Ectodermal cell (in vitro differentiated cells): ENCODE measurements around the gene ANKFY1.

Experiments
- H3K27ac ChIP-seq: 2 replicates; pipeline ENCODE4 v1.7.0; 2013; ENCODE audit warnings: mild to moderate bottlenecking, low read depth, low read length; ENCODE audit not compliant: insufficient read depth, poor library complexity, severe bottlenecking
- H3K27me3 ChIP-seq: 2 replicates; pipeline ENCODE4 v1.7.0; 2013; ENCODE audit warnings: mild to moderate bottlenecking, low read length; ENCODE audit not compliant: insufficient read depth, control insufficient read depth, poor library complexity, severe bottlenecking
- H3K36me3 ChIP-seq: one replicate; pipeline ENCODE4 v1.7.0; 2013; ENCODE audit warnings: low read length; ENCODE audit not compliant: control insufficient read depth, insufficient read depth
- H3K4me1 ChIP-seq: one replicate; pipeline ENCODE4 v1.7.0; 2013; ENCODE audit warnings: low read length; ENCODE audit not compliant: control insufficient read depth, insufficient read depth
- H3K4me3 ChIP-seq: 2 replicates; pipeline ENCODE4 v1.7.0; 2013; ENCODE audit warnings: low read depth, low read length, control low read depth; ENCODE audit not compliant: insufficient read depth
- H3K9me3 ChIP-seq: 2 replicates; pipeline ENCODE4 v1.7.0; 2013; ENCODE audit warnings: mild to moderate bottlenecking, low read length, moderate library complexity; ENCODE audit not compliant: control insufficient read depth
- WGBS, 2 experiments: methylation state at CpG; one replicate each; pipeline ENCODE4 v1.1.7; 2013; ENCODE audit warnings: missing lambda C conversion rate in 2 of 2; 5-methylcytosine and 5-hydroxymethylcytosine counted together

Gene ANKFY1

GRCh38 chr17:4161192-4161966 is 102.4 kb downstream of the ANKFY1 start:
- Histone ChIP-seq H3K4me1 (peaks cover 5% of the 10 kb centered on the region), H3K27me3 (no peaks in the 10 kb centered on the region), H3K4me3 (no peak overlapping the region), H3K27ac (peak overlapping the region; percentile 69), H3K9me3 (no peaks in the 10 kb centered on the region), H3K36me3 (peaks cover 4% of the 10 kb centered on the region)
- 75 to 79% methylated on average over 7 of the region's 7 CpGs for WGBS, 2 experiments

- no peaks in the 10 kb centered on the region for H3K9me3 ChIP-seq
- no peak overlapping the region for H3K4me3 ChIP-seq
- H3K27ac ChIP-seq: no peak overlapping the region
- no peaks in the 10 kb centered on the region for H3K36me3 ChIP-seq
- 91 to 94% methylated on average over 19 of the region's 19 CpGs for WGBS, 2 experiments
- H3K27me3 ChIP-seq: no peaks in the 10 kb centered on the region
- H3K4me1 ChIP-seq: peaks cover 5% of the 10 kb centered on the region
Observed at GRCh38 chr17:4160294-4160859, 103.4 kb downstream of the ANKFY1 start.

- H3K4me1 ChIP-seq: peaks cover 5% of the 10 kb centered on the region
- no peak overlapping the region for H3K4me3 ChIP-seq
- no peaks in the 10 kb centered on the region for H3K27me3 ChIP-seq
- H3K36me3 ChIP-seq: no peaks in the 10 kb centered on the region
- H3K9me3 ChIP-seq: no peaks in the 10 kb centered on the region
- WGBS, 2 experiments: 93 to 95% methylated on average over 15 of the region's 15 CpGs
- no peak overlapping the region for H3K27ac ChIP-seq
Observed at GRCh38 chr17:4159761-4160160, 104.0 kb downstream of the ANKFY1 start.

GRCh38 chr17:4157618-4158333 is 106.0 kb downstream of the ANKFY1 start:
- no peaks in the 10 kb centered on the region for H3K9me3 ChIP-seq
- no peak overlapping the region for H3K27ac ChIP-seq
- no peaks in the 10 kb centered on the region for H3K27me3 ChIP-seq
- 93 to 95% methylated on average over 12 of the region's 12 CpGs for WGBS, 2 experiments
- no peaks in the 10 kb centered on the region for H3K36me3 ChIP-seq
- no peak overlapping the region for H3K4me3 ChIP-seq
- H3K4me1 ChIP-seq: peaks cover 5% of the 10 kb centered on the region

GRCh38 chr17:4156750-4157381 is 106.9 kb downstream of the ANKFY1 start:
- Histone ChIP-seq H3K4me3 (no peak overlapping the region), H3K4me1 (peaks cover 5% of the 10 kb centered on the region), H3K36me3 (no peaks in the 10 kb centered on the region), H3K27ac (no peak overlapping the region), H3K27me3 (no peaks in the 10 kb centered on the region), H3K9me3 (no peaks in the 10 kb centered on the region)
- 85 to 87% methylated on average over 16 of the region's 16 CpGs for WGBS, 2 experiments

GRCh38 chr17:4155980-4156620 is 107.7 kb downstream of the ANKFY1 start:
- H3K27ac ChIP-seq: no peak overlapping the region
- WGBS, 2 experiments: 93 to 94% methylated on average over 10 of the region's 10 CpGs
- no peaks in the 10 kb centered on the region for H3K9me3 ChIP-seq
- no peaks in the 10 kb centered on the region for H3K27me3 ChIP-seq
- H3K4me3 ChIP-seq: no peak overlapping the region
- H3K4me1 ChIP-seq: no peaks in the 10 kb centered on the region
- peaks cover 2% of the 10 kb centered on the region for H3K36me3 ChIP-seq

- Histone ChIP-seq H3K4me1 (no peaks in the 10 kb centered on the region), H3K36me3 (peaks cover 4% of the 10 kb centered on the region), H3K4me3 (no peak overlapping the region), H3K27ac (no peak overlapping the region), H3K27me3 (no peaks in the 10 kb centered on the region), H3K9me3 (no peaks in the 10 kb centered on the region)
- 82% methylated on average over 3 of the region's 3 CpGs for WGBS, 2 experiments
Observed at GRCh38 chr17:4154201-4154600, 109.6 kb downstream of the ANKFY1 start.

- no peaks in the 10 kb centered on the region for H3K4me1 ChIP-seq
- no peak overlapping the region for H3K27ac ChIP-seq
- H3K27me3 ChIP-seq: no peaks in the 10 kb centered on the region
- H3K4me3 ChIP-seq: no peak overlapping the region
- no peaks in the 10 kb centered on the region for H3K9me3 ChIP-seq
- 92 to 95% methylated on average over 2 to 3 of the region's 3 CpGs for WGBS, 2 experiments
- peaks cover 4% of the 10 kb centered on the region for H3K36me3 ChIP-seq
Observed at GRCh38 chr17:4152471-4152870, 111.3 kb downstream of the ANKFY1 start.

- WGBS, 2 experiments: 88 to 90% methylated on average over 6 of the region's 6 CpGs
- Histone ChIP-seq H3K4me3 (no peak overlapping the region), H3K27ac (no peak overlapping the region), H3K9me3 (no peaks in the 10 kb centered on the region), H3K4me1 (no peaks in the 10 kb centered on the region), H3K36me3 (peaks cover 4% of the 10 kb centered on the region), H3K27me3 (no peaks in the 10 kb centered on the region)
Observed at GRCh38 chr17:4150096-4150495, 113.7 kb downstream of the ANKFY1 start.
